Mesothelial cell of epicardium (in vitro differentiated cells): ENCODE measurements around the gene SUPV3L1. TPM values are rescaled to one million over a fixed set of nuclear protein-coding genes. Genes with fewer than 3 reads are reported as not detected.
A peak's percentile ranks its signal among the peaks of the same experiment; 100 is the strongest.
"Not testable (repeated sequence)": the region's sequence is repeated elsewhere in the genome, so short reads cannot be mapped to it uniquely, and the experiment has no call there.

Source experiments
- DNase-seq, 2 experiments: peaks; one replicate each; pipeline ENCODE4 v3.0.0; 2021; ENCODE audit warnings: low spot score in 2 of 2; ENCODE audit not compliant: unreplicated experiment in 2 of 2
- H3K27ac Mint-ChIP-seq: 2 replicates; pipeline ENCODE4 v1.8.0; 2021; ENCODE audit warnings: mixed read lengths
- H3K27me3 Mint-ChIP-seq: 2 replicates; pipeline ENCODE4 v1.8.0; 2021; ENCODE audit warnings: low read depth, mixed read lengths
- H3K36me3 Mint-ChIP-seq: 2 replicates; pipeline ENCODE4 v1.8.0; 2021; ENCODE audit warnings: mixed read lengths
- H3K4me1 Mint-ChIP-seq: 2 replicates; pipeline ENCODE4 v1.8.0; 2021; ENCODE audit warnings: mixed read lengths
- H3K4me3 Mint-ChIP-seq: 2 replicates; pipeline ENCODE4 v1.8.0; 2021; ENCODE audit warnings: mild to moderate bottlenecking, moderate library complexity, mixed read lengths
- H3K9me3 Mint-ChIP-seq: 2 replicates; pipeline ENCODE4 v1.8.0; 2021; ENCODE audit warnings: mixed read lengths
- CTCF ChIP-seq: fragments of 200-600 bp; sonication (generic); IDR thresholded peaks from one replicate; pipeline ENCODE4 v1.5.0; 2021; ENCODE audit warnings: antibody characterized with exemption; ENCODE audit not compliant: unreplicated experiment
- total RNA-seq: library from RNA; stranded (reverse); gene quantifications from 3 replicates; pipeline ENCODE4 v1.2.1, GENCODE V29; 2021

Gene SUPV3L1
- total RNA-seq, result 38.0 to 42.4 TPM (median 38.3 TPM) in 3 replicates

GRCh38 chr10:69179743-69180524 is at the start of gene SUPV3L1:
Gene SUPV3L1, plus strand, starts transcription at chr10:69180234. Its CDS starts 58 bp downstream, at chr10:69180292.
- peak; percentile 75 to 91 for DNase-seq
- Mint-ChIP-seq H3K4me1 (peaks cover 21% of the 10 kb centered on the region), H3K4me3 (peak within 1 kb of the TSS; percentile 95), H3K36me3 (no peaks in the 10 kb centered on the region), H3K27ac (peak within 1 kb of the TSS; percentile 100), H3K27me3 (no peaks in the 10 kb centered on the region), H3K9me3 (no peaks in the 10 kb centered on the region)
- no peak for TF ChIP-seq CTCF

GRCh38 chr10:69130251-69130650 is 49.8 kb upstream of the SUPV3L1 start:
- no peak overlapping the region for H3K27ac Mint-ChIP-seq
- H3K27me3 Mint-ChIP-seq, result no peaks in the 10 kb centered on the region
- no peak overlapping the region for H3K4me3 Mint-ChIP-seq
- DNase-seq, result no peak
- TF ChIP-seq CTCF, result no peak
- H3K36me3 Mint-ChIP-seq, result peaks cover 23% of the 10 kb centered on the region
- no peaks in the 10 kb centered on the region for H3K9me3 Mint-ChIP-seq
- peaks cover 10% of the 10 kb centered on the region for H3K4me1 Mint-ChIP-seq

- H3K27ac Mint-ChIP-seq, result no peak overlapping the region
- DNase-seq, result no peak
- H3K27me3 Mint-ChIP-seq, result no peaks in the 10 kb centered on the region
- peaks cover 5% of the 10 kb centered on the region for H3K9me3 Mint-ChIP-seq
- peaks cover 16% of the 10 kb centered on the region for H3K36me3 Mint-ChIP-seq
- TF ChIP-seq CTCF, result no peak
- H3K4me3 Mint-ChIP-seq, result no peak overlapping the region
- H3K4me1 Mint-ChIP-seq, result no peaks in the 10 kb centered on the region
These were observed 40.1 kb upstream of the SUPV3L1 start for GRCh38 chr10:69139961-69140360.

GRCh38 chr10:69141304-69141703 is 38.7 kb upstream of the SUPV3L1 start:
- DNase-seq, result no peak
- Mint-ChIP-seq H3K9me3 (peaks cover 5% of the 10 kb centered on the region), H3K4me3 (no peak overlapping the region), H3K27ac (no peak overlapping the region), H3K36me3 (peaks cover 11% of the 10 kb centered on the region), H3K27me3 (no peaks in the 10 kb centered on the region), H3K4me1 (no peaks in the 10 kb centered on the region)
- no peak for TF ChIP-seq CTCF

- not testable (repeated sequence) for H3K4me1 Mint-ChIP-seq, H3K27me3 Mint-ChIP-seq, H3K9me3 Mint-ChIP-seq, H3K27ac Mint-ChIP-seq, H3K4me3 Mint-ChIP-seq, DNase-seq
- peaks cover 11% of the 10 kb centered on the region for H3K36me3 Mint-ChIP-seq
These were observed 38.0 kb upstream of the SUPV3L1 start for GRCh38 chr10:69142074-69142473.

- H3K36me3 Mint-ChIP-seq, result peaks cover 10% of the 10 kb centered on the region
- H3K27me3 Mint-ChIP-seq, result no peaks in the 10 kb centered on the region
- no peaks in the 10 kb centered on the region for H3K4me1 Mint-ChIP-seq
- H3K4me3 Mint-ChIP-seq, result no peak overlapping the region
- no peak for DNase-seq
- peaks cover 5% of the 10 kb centered on the region for H3K9me3 Mint-ChIP-seq
- H3K27ac Mint-ChIP-seq, result no peak overlapping the region
- TF ChIP-seq CTCF, result no peak
These were observed 37.1 kb upstream of the SUPV3L1 start for GRCh38 chr10:69142983-69143382.
